GM06990 (cell line): ENCODE results near the gene MLX.
"Not testable (repeated sequence)": the region's sequence is repeated elsewhere in the genome, so short reads cannot be mapped to it uniquely, and the experiment has no call there.

ENCODE experiments used
- DNase-seq: peaks from one replicate; pipeline ENCODE4 v3.0.0-alpha.2; 2011; ENCODE audit not compliant: insufficient read length; ENCODE audit errors: extremely low read depth
- H3K27me3 ChIP-seq: replicated peaks from 2 replicates; pipeline ENCODE4 v1.6.0; 2011; ENCODE audit warnings: low read length; ENCODE audit not compliant: control insufficient read depth, insufficient read depth
- H3K36me3 ChIP-seq: 2 replicates; pipeline ENCODE4 v1.5.1; 2011; ENCODE audit warnings: low read length; ENCODE audit not compliant: control insufficient read depth, insufficient read depth
- H3K4me3 ChIP-seq: replicated peaks from 2 replicates; pipeline ENCODE4 v1.5.1; 2011; ENCODE audit warnings: low read depth, mild to moderate bottlenecking, control low read depth, low read length
- TF ChIP-seq, protein P1 (sequence below): IDR thresholded peaks from 2 replicates; pipeline ENCODE4 v1.5.1; 2011; ENCODE audit warnings: low read length, control low read depth, mild to moderate bottlenecking, inconsistent platforms; ENCODE audit not compliant: insufficient read depth, poor library complexity, severe bottlenecking

The MLX gene

GRCh38 chr17:42544874-42545283, 22.0 kb upstream of the MLX start:
- no peak for DNase-seq
- H3K36me3 ChIP-seq: peaks cover 14% of the 10 kb centered on the region
- H3K27me3 ChIP-seq: no peaks in the 10 kb centered on the region
- H3K4me3 ChIP-seq: no peak overlapping the region
- TF ChIP-seq, protein P1, sequence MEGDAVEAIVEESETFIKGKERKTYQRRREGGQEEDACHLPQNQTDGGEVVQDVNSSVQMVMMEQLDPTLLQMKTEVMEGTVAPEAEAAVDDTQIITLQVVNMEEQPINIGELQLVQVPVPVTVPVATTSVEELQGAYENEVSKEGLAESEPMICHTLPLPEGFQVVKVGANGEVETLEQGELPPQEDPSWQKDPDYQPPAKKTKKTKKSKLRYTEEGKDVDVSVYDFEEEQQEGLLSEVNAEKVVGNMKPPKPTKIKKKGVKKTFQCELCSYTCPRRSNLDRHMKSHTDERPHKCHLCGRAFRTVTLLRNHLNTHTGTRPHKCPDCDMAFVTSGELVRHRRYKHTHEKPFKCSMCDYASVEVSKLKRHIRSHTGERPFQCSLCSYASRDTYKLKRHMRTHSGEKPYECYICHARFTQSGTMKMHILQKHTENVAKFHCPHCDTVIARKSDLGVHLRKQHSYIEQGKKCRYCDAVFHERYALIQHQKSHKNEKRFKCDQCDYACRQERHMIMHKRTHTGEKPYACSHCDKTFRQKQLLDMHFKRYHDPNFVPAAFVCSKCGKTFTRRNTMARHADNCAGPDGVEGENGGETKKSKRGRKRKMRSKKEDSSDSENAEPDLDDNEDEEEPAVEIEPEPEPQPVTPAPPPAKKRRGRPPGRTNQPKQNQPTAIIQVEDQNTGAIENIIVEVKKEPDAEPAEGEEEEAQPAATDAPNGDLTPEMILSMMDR: no peak

GRCh38 chr17:42545755-42546505, 21.0 kb upstream of the MLX start:
- peaks cover 13% of the 10 kb centered on the region for H3K36me3 ChIP-seq
- H3K27me3 ChIP-seq, DNase-seq, H3K4me3 ChIP-seq: not testable (repeated sequence)

- H3K27me3 ChIP-seq: no peaks in the 10 kb centered on the region
- TF ChIP-seq, protein P1: no peak
- DNase-seq: no peak
These were observed 19.9 kb upstream of the MLX start for GRCh38 chr17:42547001-42547461.

DNA sequence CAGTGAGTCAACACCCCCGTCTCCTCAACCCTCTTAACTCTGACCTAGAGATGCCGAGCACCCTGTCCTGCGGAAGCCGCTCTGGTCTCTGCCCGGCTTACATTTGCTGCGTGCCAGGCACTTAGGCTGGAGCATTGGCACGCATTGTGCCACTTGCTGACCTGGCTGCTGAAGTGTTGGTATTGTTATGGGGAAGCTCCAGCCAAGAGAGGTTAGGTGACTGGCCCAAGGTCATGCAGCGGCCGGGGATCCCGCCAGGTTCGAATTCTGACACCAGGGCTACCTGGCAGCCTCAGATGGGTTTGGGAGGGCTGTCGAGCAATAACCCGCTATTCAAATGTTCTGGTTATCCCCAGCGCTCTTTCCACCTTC, 19.2 kb upstream of the MLX start:
- peaks cover 8% of the 10 kb centered on the region for H3K36me3 ChIP-seq
- DNase-seq: no peak
- H3K4me3 ChIP-seq: peak overlapping the region; percentile 61
- no peaks in the 10 kb centered on the region for H3K27me3 ChIP-seq
- TF ChIP-seq, protein P1: no peak

More at GRCh38 chr17:42547001-42547461, 19.9 kb upstream of the MLX start:
- H3K4me3 ChIP-seq: no peak overlapping the region
- peaks cover 9% of the 10 kb centered on the region for H3K36me3 ChIP-seq

DNA sequence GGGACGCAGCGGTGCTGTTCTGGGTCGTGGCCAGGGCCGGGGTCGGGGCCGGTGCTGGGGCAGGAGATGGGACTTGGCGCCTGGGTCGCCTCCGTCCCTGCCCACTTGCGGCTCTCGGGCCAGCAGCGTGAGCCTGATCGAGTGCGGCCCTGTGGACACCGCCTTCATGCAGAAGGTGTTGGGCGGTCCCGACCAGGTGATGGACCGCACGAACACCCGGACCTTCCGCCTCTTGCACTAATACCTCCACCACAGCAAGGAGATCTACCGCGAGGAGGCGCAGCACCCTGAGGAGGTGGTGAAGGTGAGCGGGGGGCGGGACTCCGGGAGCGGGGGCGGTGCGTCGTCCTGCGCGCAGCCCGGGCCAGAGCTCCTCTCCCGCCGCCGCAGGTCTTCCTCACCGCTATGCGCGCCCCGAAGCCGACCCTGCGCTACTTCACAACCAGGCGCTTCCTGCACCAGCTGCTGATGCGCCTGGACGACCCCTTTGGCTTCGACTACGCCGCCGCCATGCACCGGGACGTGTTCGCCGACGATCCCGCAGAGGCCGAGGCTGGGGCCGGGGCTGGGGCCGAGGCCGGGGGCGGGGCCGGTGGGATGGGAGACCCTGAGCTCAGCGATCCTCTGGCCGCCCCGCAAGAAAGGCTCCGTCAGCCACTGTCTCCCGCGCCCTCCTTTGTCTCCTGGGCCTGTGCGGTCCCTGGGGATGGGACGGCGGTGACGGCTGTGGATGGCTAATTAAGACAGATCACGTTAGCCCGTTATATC, 18.6 kb upstream of the MLX start:
- H3K27me3 ChIP-seq: no peaks in the 10 kb centered on the region
- H3K36me3 ChIP-seq: peaks cover 4% of the 10 kb centered on the region
- H3K4me3 ChIP-seq: peak overlapping the region; percentile 61
- TF ChIP-seq, protein P1: peak; percentile 81
- DNase-seq: peak; percentile 88
